Adipocyte (in vitro differentiated cells): ENCODE results near the gene AATK.
A peak's percentile ranks its signal among the peaks of the same experiment; 100 is the strongest.

Experiments used
- DNase-seq: peaks from one replicate; pipeline ENCODE4 v3.0.0-alpha.2; 2015; ENCODE audit warnings: low read depth
- H3K27me3 ChIP-seq: replicated peaks from 2 replicates; pipeline ENCODE4 v1.7.0; 2013; ENCODE audit warnings: mild to moderate bottlenecking, low read length, moderate library complexity; ENCODE audit not compliant: control insufficient read depth, insufficient read depth
- H3K36me3 ChIP-seq: 2 replicates; pipeline ENCODE4 v1.7.0; 2013; ENCODE audit warnings: low read length, mild to moderate bottlenecking, moderate library complexity; ENCODE audit not compliant: control insufficient read depth, insufficient read depth, severe bottlenecking
- H3K4me1 ChIP-seq: 2 replicates; pipeline ENCODE4 v1.7.0; 2013; ENCODE audit warnings: mild to moderate bottlenecking, low read length, moderate library complexity; ENCODE audit not compliant: control insufficient read depth, insufficient read depth
- H3K4me3 ChIP-seq: 2 replicates; pipeline ENCODE4 v1.7.0; 2013; ENCODE audit warnings: mild to moderate bottlenecking, low read length, moderate library complexity
- H3K9ac ChIP-seq: 2 replicates; pipeline ENCODE4 v1.7.0; 2013; ENCODE audit warnings: mild to moderate bottlenecking, low read length, moderate library complexity
- H3K9me3 ChIP-seq: 2 replicates; pipeline ENCODE4 v1.7.0; 2013; ENCODE audit warnings: mild to moderate bottlenecking, low read length, moderate library complexity; ENCODE audit not compliant: control insufficient read depth

AATK gene

DNA sequence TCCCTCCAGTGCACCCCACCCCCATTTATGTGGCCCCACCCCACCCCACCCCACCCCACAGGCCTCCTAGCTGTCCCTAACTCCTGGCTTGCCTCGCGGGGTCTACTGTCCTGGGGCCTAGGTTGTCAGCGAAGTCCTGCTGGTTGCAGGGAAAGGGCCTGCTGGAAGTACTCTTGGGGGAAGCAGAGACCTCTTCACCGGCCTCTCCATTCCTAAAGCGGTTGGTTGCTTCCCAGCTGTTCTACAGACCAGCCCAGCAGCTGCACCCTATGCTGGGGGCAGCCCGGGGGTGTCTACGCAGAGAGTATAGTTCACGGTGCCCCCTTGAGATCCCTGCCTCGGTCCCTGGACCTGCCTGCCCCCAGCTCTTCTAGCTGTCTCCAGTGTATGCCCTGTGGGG is 74.9 kb downstream of the AATK start:
- Histone ChIP-seq H3K4me1 (peaks cover 30% of the 10 kb centered on the region), H3K9ac (no peak overlapping the region), H3K9me3 (no peaks in the 10 kb centered on the region), H3K36me3 (peaks cover 23% of the 10 kb centered on the region), H3K4me3 (no peak overlapping the region), H3K27me3 (no peaks in the 10 kb centered on the region)
- no peak for DNase-seq

DNA sequence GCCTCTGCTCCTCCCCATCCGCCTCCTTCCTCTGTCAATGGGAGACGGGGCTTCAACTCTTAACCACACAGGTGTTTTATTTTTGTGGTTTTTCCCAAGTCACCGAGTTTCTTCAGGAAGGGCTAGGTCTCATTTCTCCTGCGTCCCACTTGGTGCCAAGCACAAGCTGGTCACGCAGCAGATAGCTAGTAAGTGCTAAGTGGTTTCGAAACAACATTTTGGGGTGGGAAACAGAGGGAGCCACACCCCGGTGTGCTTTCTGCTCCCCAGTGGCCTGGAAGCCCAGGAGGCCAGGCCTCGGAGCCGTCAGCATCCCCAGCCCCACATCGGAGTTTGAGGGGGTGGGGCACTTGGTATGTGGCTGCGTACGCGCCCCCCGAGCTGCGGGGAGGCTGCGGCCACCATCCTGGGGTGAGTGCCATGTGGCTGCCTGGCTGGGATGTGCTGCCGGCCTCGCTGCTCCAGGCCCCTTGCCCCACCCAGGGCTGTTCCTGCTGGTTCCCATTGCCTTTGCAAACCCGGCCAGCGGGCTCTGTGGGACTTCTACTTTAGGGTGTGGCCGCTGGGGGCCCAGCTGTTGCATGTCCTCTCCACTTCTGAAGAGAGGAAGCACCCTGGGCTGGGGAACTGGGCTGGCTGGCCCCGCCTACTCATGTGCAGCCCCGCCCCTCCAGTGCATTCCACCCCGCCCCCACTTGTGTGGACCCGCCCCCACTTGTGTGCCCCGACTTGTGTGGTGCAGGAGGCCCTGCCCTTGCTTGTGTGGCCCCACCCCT is 75.5 kb downstream of the AATK start:
- DNase-seq, result peak; percentile 8

GRCh38 chr17:81086789-81087551 is 79.1 kb downstream of the AATK start:
- peaks cover 30% of the 10 kb centered on the region for H3K36me3 ChIP-seq
- DNase-seq, result no peak
- H3K4me3 ChIP-seq, result no peak overlapping the region
- no peak overlapping the region for H3K9ac ChIP-seq
- H3K9me3 ChIP-seq, result no peaks in the 10 kb centered on the region
- H3K27me3 ChIP-seq, result no peaks in the 10 kb centered on the region
- H3K4me1 ChIP-seq, result peaks cover 9% of the 10 kb centered on the region

More for the DNA sequence above, 75.5 kb downstream of the AATK start:
- Histone ChIP-seq H3K9me3 (no peaks in the 10 kb centered on the region), H3K9ac (no peak overlapping the region), H3K4me1 (peaks cover 24% of the 10 kb centered on the region), H3K36me3 (peaks cover 23% of the 10 kb centered on the region), H3K27me3 (no peaks in the 10 kb centered on the region), H3K4me3 (no peak overlapping the region)

DNA sequence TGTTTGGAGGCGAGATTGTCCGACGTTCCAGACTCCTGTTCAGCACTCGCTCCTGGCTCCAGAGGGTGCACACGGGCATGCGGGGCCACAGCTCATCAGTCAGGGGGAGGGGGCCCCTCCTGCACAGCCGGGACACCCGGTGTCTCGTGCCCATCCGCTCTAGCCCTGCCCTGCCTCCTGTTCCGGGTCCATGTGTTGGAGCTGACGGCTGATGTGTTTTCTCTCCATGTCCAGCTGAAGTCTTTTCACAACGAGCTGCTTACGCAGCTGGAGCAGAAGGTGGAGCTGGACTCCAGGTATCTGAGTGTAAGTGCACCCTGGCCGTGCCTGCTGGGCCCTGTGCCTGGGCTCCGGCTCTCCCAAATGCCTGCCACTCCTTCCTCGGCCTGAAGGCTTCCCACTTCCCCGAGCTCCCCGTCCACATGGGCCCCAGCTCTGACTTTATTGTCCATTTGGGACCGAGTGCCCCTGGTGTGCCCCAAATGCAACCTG is 80.6 kb downstream of the AATK start:
- Histone ChIP-seq H3K9me3 (no peaks in the 10 kb centered on the region), H3K36me3 (peaks cover 30% of the 10 kb centered on the region), H3K27me3 (no peaks in the 10 kb centered on the region), H3K9ac (no peak overlapping the region), H3K4me3 (no peak overlapping the region), H3K4me1 (peaks cover 6% of the 10 kb centered on the region)
- no peak for DNase-seq

DNA sequence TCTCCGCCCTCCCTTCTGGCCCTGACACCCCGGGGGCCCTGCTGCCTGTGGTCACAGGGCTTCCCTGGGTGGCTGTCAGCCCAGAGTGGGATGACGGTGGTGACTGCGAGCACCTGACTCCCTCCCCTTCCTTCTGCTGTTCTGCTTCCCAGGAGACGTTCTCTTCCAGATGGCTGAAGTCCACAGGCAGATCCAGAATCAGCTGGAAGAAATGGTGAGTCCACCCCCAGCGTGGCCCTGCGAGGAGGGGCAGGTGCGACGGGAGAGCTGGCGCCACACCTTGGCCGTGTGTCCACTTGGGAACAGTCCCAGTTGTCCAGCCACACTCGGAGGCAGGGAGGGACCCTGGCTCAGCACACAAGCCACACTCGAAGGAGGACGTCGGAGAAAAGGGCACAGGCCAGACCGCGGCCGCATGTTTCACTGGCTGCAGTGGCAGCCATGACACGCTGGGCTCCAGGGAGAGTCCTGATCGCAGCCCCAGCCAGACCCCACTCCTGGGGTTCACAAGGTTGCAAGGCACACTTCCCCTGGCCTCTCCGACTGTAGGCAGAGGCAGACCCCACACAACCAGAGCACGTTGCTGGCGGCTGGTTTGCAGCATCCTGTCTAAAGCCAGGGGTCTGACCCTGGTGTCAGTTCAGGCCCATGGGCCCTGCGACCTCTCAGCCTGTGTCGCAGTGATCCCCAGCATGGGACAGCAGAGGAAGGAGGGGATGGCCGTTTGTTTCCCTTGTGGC is 81.2 kb downstream of the AATK start:
- H3K36me3 ChIP-seq, result peaks cover 30% of the 10 kb centered on the region
- no peak overlapping the region for H3K9ac ChIP-seq
- no peak for DNase-seq
- H3K4me1 ChIP-seq, result no peaks in the 10 kb centered on the region
- H3K27me3 ChIP-seq, result no peaks in the 10 kb centered on the region
- H3K4me3 ChIP-seq, result no peak overlapping the region
- H3K9me3 ChIP-seq, result no peaks in the 10 kb centered on the region

GRCh38 chr17:81083125-81083765 is 82.8 kb downstream of the AATK start:
- H3K36me3 ChIP-seq, result peaks cover 24% of the 10 kb centered on the region
- H3K9ac ChIP-seq, result no peak overlapping the region
- no peak for DNase-seq
- no peaks in the 10 kb centered on the region for H3K4me1 ChIP-seq
- H3K9me3 ChIP-seq, result no peaks in the 10 kb centered on the region
- H3K4me3 ChIP-seq, result no peak overlapping the region
- H3K27me3 ChIP-seq, result no peaks in the 10 kb centered on the region

DNA sequence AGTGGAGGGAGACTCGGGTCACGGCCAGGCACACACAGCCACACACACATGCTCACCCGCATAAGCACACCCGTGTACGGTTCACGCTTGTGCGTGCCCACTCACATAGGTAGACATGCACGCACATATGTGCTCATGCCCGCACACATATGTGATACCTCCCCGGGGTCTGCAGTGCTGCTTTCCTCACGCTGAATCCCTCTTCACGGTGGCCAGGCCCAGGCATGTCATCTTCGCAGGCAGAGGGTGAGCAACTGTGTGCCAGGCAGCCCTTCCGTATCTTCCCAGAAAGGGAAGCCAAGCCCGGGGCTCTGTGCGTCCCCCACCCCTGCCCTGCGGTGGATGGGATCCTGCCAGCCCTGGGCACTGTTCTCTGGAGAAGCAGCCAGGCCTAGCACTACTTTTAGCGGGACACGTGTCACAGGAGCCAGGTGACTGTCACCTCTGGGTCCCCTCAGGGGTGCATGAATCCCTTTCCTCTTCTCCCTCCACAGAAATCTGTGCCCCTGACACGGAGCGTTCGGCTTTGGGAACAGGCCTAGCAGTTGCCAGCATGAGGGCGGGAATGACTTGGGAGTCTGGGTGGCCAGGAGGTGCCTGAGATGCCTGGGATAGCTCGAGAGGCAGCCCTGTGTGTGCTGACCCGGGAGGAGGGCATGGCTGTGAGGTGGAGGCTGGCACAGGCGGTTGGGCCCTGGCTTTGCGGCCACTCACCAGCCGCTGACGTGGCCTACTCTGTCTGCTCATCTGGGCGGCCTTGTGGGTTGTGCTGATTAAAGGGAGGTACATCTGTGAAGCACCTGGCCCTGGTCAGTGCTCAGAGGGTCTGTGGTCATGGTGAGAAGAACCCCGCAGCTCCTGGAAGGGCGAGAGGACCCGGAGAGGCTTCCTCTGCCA is 83.6 kb downstream of the AATK start:
- H3K4me3 ChIP-seq, result no peak overlapping the region
- no peak for DNase-seq
- H3K36me3 ChIP-seq, result peaks cover 17% of the 10 kb centered on the region
- no peaks in the 10 kb centered on the region for H3K27me3 ChIP-seq
- no peak overlapping the region for H3K9ac ChIP-seq
- H3K4me1 ChIP-seq, result no peaks in the 10 kb centered on the region
- H3K9me3 ChIP-seq, result no peaks in the 10 kb centered on the region

- DNase-seq, result no peak
- no peaks in the 10 kb centered on the region for H3K4me1 ChIP-seq
- no peak overlapping the region for H3K4me3 ChIP-seq
Observed at GRCh38 chr17:81081222-81082176, 84.5 kb downstream of the AATK start.

GRCh38 chr17:81080019-81080418 is 86.0 kb downstream of the AATK start:
- Histone ChIP-seq H3K4me3 (no peak overlapping the region), H3K9me3 (no peaks in the 10 kb centered on the region), H3K9ac (no peak overlapping the region), H3K27me3 (no peaks in the 10 kb centered on the region), H3K4me1 (no peaks in the 10 kb centered on the region), H3K36me3 (peaks cover 4% of the 10 kb centered on the region)
- no peak for DNase-seq

More at GRCh38 chr17:81081222-81082176, 84.5 kb downstream of the AATK start:
- H3K9ac ChIP-seq, result no peak overlapping the region
- no peaks in the 10 kb centered on the region for H3K9me3 ChIP-seq
- H3K36me3 ChIP-seq, result peaks cover 8% of the 10 kb centered on the region
- H3K27me3 ChIP-seq, result no peaks in the 10 kb centered on the region
